PFSK-1 (cell line): ENCODE measurements around the gene IPCEF1.

Experiments
- FOXP2 ChIP-seq: optimal IDR thresholded peaks from 2 replicates; pipeline ENCODE3; 2011; ENCODE audit warnings: borderline replicate concordance, control low read depth, inconsistent platforms; ENCODE audit not compliant: insufficient read depth; ENCODE audit errors: extremely low read length, extremely low read depth
- POLR2AphosphoS5 ChIP-seq: IDR thresholded peaks from 2 replicates; pipeline ENCODE4 v1.6.1; 2012; ENCODE audit warnings: low read depth, mild to moderate bottlenecking, control low read depth, low read length, moderate library complexity
- SIN3A ChIP-seq: IDR thresholded peaks from 2 replicates; pipeline ENCODE4 v1.6.1; 2012; ENCODE audit warnings: mild to moderate bottlenecking, low read length, moderate library complexity, borderline replicate concordance; ENCODE audit not compliant: insufficient read depth
- TAF1 ChIP-seq: IDR thresholded peaks from 2 replicates; pipeline ENCODE4 v1.6.1; 2012; ENCODE audit warnings: low read length, control low read depth, borderline replicate concordance; ENCODE audit not compliant: insufficient read depth
- TF ChIP-seq, protein P1 (sequence below), 2 experiments: IDR thresholded peaks; 2 replicates each; pipeline versions ENCODE4 v1.6.1 to v1.8.0; 2011 to 2012; ENCODE audit warnings: low read depth in 2 of 2, low read length in 2 of 2, control low read depth in 1 of 2, inconsistent platforms in 1 of 2, mild to moderate bottlenecking in 1 of 2, moderate library complexity in 1 of 2; ENCODE audit not compliant: insufficient read depth in 1 of 2

IPCEF1 gene

DNA sequence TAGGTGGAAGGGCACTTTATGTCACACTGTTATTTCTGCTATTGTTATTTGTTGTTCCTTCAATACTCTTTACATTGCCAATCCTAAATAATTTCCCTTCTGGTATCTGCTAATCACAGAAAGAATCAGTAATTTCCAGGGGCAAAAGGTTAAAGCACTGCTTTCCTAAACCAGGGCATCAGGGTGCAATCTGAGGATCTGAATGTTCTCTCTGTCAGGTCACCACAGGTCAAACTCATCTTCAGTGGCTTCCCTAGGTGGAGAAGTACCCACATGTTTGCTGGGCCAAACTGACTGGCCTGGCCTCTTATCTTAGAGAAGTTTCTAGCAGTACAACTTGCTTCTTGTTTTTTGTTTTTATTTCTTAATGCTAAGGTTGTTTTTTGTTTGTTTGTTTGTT lies 198.9 kb downstream of the IPCEF1 start:
- TF ChIP-seq SIN3A, result no peak
- TF ChIP-seq, protein P1, sequence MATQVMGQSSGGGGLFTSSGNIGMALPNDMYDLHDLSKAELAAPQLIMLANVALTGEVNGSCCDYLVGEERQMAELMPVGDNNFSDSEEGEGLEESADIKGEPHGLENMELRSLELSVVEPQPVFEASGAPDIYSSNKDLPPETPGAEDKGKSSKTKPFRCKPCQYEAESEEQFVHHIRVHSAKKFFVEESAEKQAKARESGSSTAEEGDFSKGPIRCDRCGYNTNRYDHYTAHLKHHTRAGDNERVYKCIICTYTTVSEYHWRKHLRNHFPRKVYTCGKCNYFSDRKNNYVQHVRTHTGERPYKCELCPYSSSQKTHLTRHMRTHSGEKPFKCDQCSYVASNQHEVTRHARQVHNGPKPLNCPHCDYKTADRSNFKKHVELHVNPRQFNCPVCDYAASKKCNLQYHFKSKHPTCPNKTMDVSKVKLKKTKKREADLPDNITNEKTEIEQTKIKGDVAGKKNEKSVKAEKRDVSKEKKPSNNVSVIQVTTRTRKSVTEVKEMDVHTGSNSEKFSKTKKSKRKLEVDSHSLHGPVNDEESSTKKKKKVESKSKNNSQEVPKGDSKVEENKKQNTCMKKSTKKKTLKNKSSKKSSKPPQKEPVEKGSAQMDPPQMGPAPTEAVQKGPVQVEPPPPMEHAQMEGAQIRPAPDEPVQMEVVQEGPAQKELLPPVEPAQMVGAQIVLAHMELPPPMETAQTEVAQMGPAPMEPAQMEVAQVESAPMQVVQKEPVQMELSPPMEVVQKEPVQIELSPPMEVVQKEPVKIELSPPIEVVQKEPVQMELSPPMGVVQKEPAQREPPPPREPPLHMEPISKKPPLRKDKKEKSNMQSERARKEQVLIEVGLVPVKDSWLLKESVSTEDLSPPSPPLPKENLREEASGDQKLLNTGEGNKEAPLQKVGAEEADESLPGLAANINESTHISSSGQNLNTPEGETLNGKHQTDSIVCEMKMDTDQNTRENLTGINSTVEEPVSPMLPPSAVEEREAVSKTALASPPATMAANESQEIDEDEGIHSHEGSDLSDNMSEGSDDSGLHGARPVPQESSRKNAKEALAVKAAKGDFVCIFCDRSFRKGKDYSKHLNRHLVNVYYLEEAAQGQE (IDR thresholded peaks at IDR 0.05; ENCODE audit: insufficient read depth in 1 of 2, low read depth in 2 of 2, low read length in 2 of 2), result no peak
- TF ChIP-seq FOXP2, result no peak
- TF ChIP-seq TAF1, result no peak
- TF ChIP-seq POLR2AphosphoS5, result no peak

DNA sequence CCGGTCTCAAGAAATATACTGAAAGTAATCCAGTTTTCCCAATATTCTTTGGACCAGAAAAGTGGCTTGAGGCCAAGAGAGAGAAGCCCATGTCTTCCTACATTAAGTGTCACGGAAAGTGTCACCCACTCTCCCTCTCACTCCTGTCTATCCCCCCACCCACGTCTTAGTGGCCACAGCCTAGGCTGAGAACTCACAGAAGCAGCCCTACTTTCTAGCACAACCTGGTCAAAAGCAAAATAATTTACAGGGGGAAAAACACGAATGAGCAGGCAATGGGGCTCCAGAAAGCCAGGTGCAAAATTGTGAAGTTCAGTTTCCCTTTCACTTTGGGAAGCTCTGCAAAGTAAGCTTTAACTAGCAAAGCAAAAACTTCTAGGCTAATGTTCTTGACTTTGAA lies 199.5 kb downstream of the IPCEF1 start:
- TF ChIP-seq SIN3A (no peak), TAF1 (no peak), POLR2AphosphoS5 (no peak), FOXP2 (no peak)
- TF ChIP-seq, protein P1 (IDR thresholded peaks at IDR 0.05; ENCODE audit: insufficient read depth in 1 of 2, low read depth in 2 of 2, low read length in 2 of 2), result no peak

DNA sequence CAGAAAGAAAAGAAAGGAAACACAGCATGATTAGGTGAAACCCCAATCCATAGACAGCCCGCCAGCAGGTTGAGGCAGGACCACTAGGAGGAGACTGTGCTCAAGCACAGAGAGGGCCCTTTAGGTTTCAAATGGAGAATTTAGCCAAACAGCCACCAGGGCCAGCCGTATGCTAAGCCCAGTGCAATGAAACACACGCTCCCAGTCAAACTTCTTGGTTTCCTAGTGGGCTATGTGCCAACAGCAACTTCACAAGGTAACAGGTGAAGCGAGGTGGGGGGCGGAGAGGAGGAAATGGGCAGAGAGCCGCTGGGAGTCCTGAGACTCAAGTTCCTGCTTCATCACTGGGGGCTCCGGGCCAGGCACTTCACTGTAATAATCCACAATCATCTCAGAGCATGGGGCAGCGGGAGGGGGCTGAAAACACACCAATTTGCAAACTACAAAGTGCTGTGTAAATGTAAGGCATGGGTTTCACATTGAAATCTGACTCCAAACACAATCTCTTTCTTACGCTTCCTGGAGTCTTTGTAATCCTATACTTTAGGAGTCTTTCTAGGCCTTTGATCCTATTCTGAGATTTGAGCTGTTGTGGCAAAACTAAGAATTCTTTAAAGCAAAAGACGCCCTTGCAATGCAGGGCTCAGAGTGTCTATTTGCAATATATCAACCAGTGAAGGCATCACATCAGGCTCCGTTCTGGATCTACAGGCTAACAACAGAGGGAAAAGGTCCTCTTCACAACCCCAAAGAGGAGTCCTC lies 200.3 kb downstream of the IPCEF1 start:
- TF ChIP-seq TAF1 (no peak), FOXP2 (no peak), SIN3A (no peak), POLR2AphosphoS5 (no peak)
- TF ChIP-seq, protein P1 (IDR thresholded peaks at IDR 0.05; ENCODE audit: insufficient read depth in 1 of 2, low read depth in 2 of 2, low read length in 2 of 2), result no peak

DNA sequence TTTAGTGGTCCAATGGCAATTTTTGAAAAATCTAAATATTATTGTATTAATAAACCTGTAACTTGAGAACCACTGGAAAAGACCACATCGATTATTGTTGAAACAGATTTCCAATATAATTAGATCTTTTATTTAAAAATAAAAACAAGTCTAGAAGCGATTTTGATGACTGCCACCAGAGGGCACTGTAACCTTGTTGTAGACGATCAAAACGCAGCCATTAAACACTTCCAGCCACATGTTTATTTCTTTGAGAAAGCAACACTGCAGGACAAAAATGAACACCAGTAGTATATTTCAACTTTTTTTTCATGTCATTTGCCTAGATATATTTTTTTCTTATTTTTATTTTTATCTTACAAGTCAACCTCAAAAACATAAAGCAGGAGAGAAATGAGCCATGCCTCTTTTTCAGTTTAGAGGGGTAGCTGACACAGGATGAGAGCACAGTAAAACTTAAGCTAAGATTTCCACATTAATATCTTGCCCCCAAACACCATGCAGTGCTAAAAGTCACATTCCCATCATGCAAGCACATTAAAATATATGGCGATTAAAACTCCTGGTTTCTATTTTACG lies 202.1 kb downstream of the IPCEF1 start:
- no peak for TF ChIP-seq TAF1
- TF ChIP-seq FOXP2, result no peak
- TF ChIP-seq, protein P1 (IDR thresholded peaks at IDR 0.05; ENCODE audit: insufficient read depth in 1 of 2, low read depth in 2 of 2, low read length in 2 of 2), result no peak
- no peak for TF ChIP-seq POLR2AphosphoS5
- no peak for TF ChIP-seq SIN3A

DNA sequence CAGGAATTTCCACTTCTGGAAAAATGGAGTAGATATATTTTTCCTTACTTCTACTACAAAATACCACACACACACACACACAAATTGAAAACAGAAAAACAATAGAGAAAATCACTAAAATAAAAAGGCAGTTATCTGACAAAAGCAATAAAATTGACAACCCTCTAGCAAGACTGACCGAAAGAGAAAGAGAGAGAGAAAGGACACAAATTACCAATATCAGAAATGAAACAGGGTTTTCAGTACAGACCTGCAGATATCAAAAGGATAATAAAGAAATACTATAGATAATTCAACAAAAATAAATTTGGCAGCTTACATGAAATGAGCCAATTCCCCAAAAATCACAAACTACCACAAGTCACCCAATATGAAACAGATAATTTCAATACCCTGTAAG lies 212.8 kb downstream of the IPCEF1 start:
- no peak for TF ChIP-seq FOXP2
- TF ChIP-seq POLR2AphosphoS5, result no peak
- TF ChIP-seq TAF1, result no peak
- TF ChIP-seq SIN3A, result no peak
- TF ChIP-seq, protein P1 (IDR thresholded peaks at IDR 0.05; ENCODE audit: insufficient read depth in 1 of 2, low read depth in 2 of 2, low read length in 2 of 2), result no peak
